Endothelial cell of umbilical vein (primary cell): ENCODE results near the gene HDAC8. TPM values are rescaled to one million over a fixed set of nuclear protein-coding genes. Genes with fewer than 3 reads are reported as not detected.

Experiments
- BruUV-seq: library from RNA; stranded (reverse); fragments of 400-500 nt; replicated peaks from 2 replicates; lab custom pipeline; 2021; lab: Mats Ljungman, UMichigan
- CTCF ChIA-PET: fragments of 300-600, 350-600 bp; sonication (Branson Sonifier 250); formaldehyde crosslinking; loops from one replicate; lab custom pipeline; 2021; ENCODE audit warnings: antibody characterized with exemption, inconsistent platforms; lab: Charles Lee
- POLR2A ChIA-PET: fragments of 300-600, 350-600 bp; sonication (Branson Sonifier 250); formaldehyde crosslinking; loops from one replicate; lab custom pipeline; 2021; ENCODE audit warnings: antibody characterized with exemption, inconsistent platforms; lab: Charles Lee
- DNase-seq: peaks from one replicate; pipeline ENCODE4 v3.0.0-alpha.2; 2011; ENCODE audit warnings: low read depth, low spot score
- FAIRE-seq: peaks from 2 replicates; lab custom pipeline; 2011; peaks lifted over from hg19 to GRCh38; lab: Jason Lieb, UNC
- H2AFZ ChIP-seq: 2 replicates; pipeline ENCODE4 v1.6.0; 2012; ENCODE audit warnings: low read depth, low read length, control low read depth, inconsistent platforms
- H3K27ac ChIP-seq: 2 replicates; pipeline ENCODE4 v1.5.1; 2011; ENCODE audit warnings: low read depth, mild to moderate bottlenecking, control low read depth, low read length, moderate library complexity; ENCODE audit not compliant: insufficient read depth
- H3K27me3 ChIP-seq, 2 experiments: 2 replicates each; pipeline versions ENCODE4 v1.6.0 to v1.6.1; 2011; ENCODE audit warnings: low read length in 2 of 2, mixed read lengths in 1 of 2; ENCODE audit not compliant: control insufficient read depth in 2 of 2, insufficient read depth in 2 of 2
- H3K36me3 ChIP-seq, 2 experiments: 2 replicates in 1 of 2; 3 replicates in 1 of 2; pipeline ENCODE4 v1.5.1; 2011; ENCODE audit warnings: low read length in 2 of 2, mild to moderate bottlenecking in 1 of 2, moderate library complexity in 1 of 2; ENCODE audit not compliant: control insufficient read depth in 2 of 2, insufficient read depth in 2 of 2; ENCODE audit errors: extremely low read depth in 1 of 2
- H3K4me1 ChIP-seq: 3 replicates; pipeline ENCODE4 v1.5.1; 2011; ENCODE audit warnings: mild to moderate bottlenecking, low read length; ENCODE audit not compliant: control insufficient read depth, insufficient read depth; ENCODE audit errors: extremely low read depth
- H3K4me2 ChIP-seq: 2 replicates; pipeline ENCODE4 v1.6.1; 2011; ENCODE audit warnings: low read length, control low read depth, mixed read lengths; ENCODE audit not compliant: insufficient read depth
- H3K4me3 ChIP-seq, 3 experiments: fragments of 200-600 bp in 1 of 3; sonication (generic), shearing (Covaris generic) in 1 of 3; replicated peaks in 1 of 3; 2 replicates each; pipeline ENCODE4 v1.5.1; 2011 to 2016; ENCODE audit warnings: control low read depth in 3 of 3, low read length in 3 of 3, mild to moderate bottlenecking in 2 of 3, inconsistent platforms in 1 of 3, low read depth in 1 of 3, moderate library complexity in 1 of 3; ENCODE audit not compliant: insufficient read depth in 1 of 3
- H3K79me2 ChIP-seq: 2 replicates; pipeline ENCODE4 v1.6.0; 2012; ENCODE audit warnings: low read length, inconsistent platforms; ENCODE audit not compliant: control insufficient read depth, insufficient read depth
- H3K9ac ChIP-seq: replicated peaks from 2 replicates; pipeline ENCODE3; 2011; ENCODE audit warnings: low read length, control low read depth; ENCODE audit not compliant: insufficient read depth; ENCODE audit errors: extremely low read depth
- H3K9me1 ChIP-seq: replicated peaks from 3 replicates; pipeline ENCODE4 v1.6.0; 2011; ENCODE audit warnings: mild to moderate bottlenecking, low read length; ENCODE audit not compliant: control insufficient read depth, insufficient read depth; ENCODE audit errors: extremely low read depth
- H3K9me3 ChIP-seq: replicated peaks from 2 replicates; pipeline ENCODE4 v1.5.1; 2012; ENCODE audit warnings: low read length, inconsistent platforms; ENCODE audit not compliant: control insufficient read depth, insufficient read depth
- H4K20me1 ChIP-seq: replicated peaks from 2 replicates; pipeline ENCODE3; 2011; ENCODE audit warnings: mild to moderate bottlenecking, low read length; ENCODE audit not compliant: control insufficient read depth, insufficient read depth; ENCODE audit errors: extremely low read depth
- EZH2 ChIP-seq: IDR thresholded peaks from 2 replicates; pipeline ENCODE4 v1.6.1; 2012; ENCODE audit warnings: borderline replicate concordance, low read depth, mild to moderate bottlenecking, moderate library complexity, low read length, inconsistent platforms; ENCODE audit not compliant: severe bottlenecking
- FOS ChIP-seq: IDR thresholded peaks from 2 replicates; pipeline ENCODE4 v1.6.1; 2011; ENCODE audit warnings: mild to moderate bottlenecking, low read length, moderate library complexity, borderline replicate concordance; ENCODE audit not compliant: insufficient read depth
- GATA2 ChIP-seq: IDR thresholded peaks from 2 replicates; pipeline ENCODE4 v1.7.0; 2011; ENCODE audit warnings: low read depth, mild to moderate bottlenecking, moderate library complexity, mixed read lengths, low read length; ENCODE audit not compliant: insufficient read length, insufficient read depth
- JUN ChIP-seq: IDR thresholded peaks from 2 replicates; pipeline ENCODE4 v1.6.1; 2011; ENCODE audit warnings: borderline replicate concordance, low read depth; ENCODE audit not compliant: insufficient read length, insufficient read depth
- MYC ChIP-seq: IDR thresholded peaks from one replicate; pipeline ENCODE4 v1.6.1; 2011; ENCODE audit warnings: mild to moderate bottlenecking, low read depth, low read length
- POLR2A ChIP-seq: IDR thresholded peaks from 2 replicates; pipeline ENCODE4 v1.6.1; 2012; ENCODE audit warnings: low read depth, mild to moderate bottlenecking, control low read depth, low read length
- POLR2AphosphoS5 ChIP-seq: IDR thresholded peaks from 2 replicates; pipeline ENCODE4 v1.6.1; 2012; ENCODE audit warnings: low read depth, mild to moderate bottlenecking, control low read depth, low read length, moderate library complexity; ENCODE audit not compliant: insufficient read depth
- dilution Hi-C: fragments of 300-500 bp; cut with MboI; formaldehyde crosslinking; loops from one replicate; pipeline ENCODE4 v1.15.0; 2019; ENCODE audit warnings: low sequenced_read_pairs; ENCODE audit not compliant: extremely low pct_ligation_motif_present
- intact Hi-C: fragments of 100-400 bp; cut with micrococcal nuclease; formaldehyde crosslinking; loops from one replicate; pipeline ENCODE4 v1.10.0; 2022
- polyA plus RNA-seq, 4 experiments: library from polyadenylated mRNA; depleted of rRNA in 3 of 4; stranded (reverse) in 3 of 4; unstranded in 1 of 4; fragments of >200 nt; gene quantifications; 2 replicates each; pipeline versions ENCODE4 v1.2.1 to v1.2.3, GENCODE V29; 2011 to 2012; ENCODE audit warnings: missing spikeins in 1 of 4
- total RNA-seq: library from RNA; stranded (reverse); gene quantifications from 2 replicates; pipeline ENCODE4 v1.2.3, GENCODE V29; 2021
- TF ChIP-seq, protein P1 (sequence below): IDR thresholded peaks from 2 replicates; pipeline ENCODE4 v1.6.1; 2011; ENCODE audit not compliant: insufficient read depth, insufficient read length
- TF ChIP-seq, protein P2 (sequence below), 2 donors: IDR thresholded peaks; 1 replicate in 1 of 2; 2 replicates in 1 of 2; pipeline ENCODE4 v1.5.1; 2011; ENCODE audit warnings: low read length in 2 of 2, mild to moderate bottlenecking in 2 of 2, moderate library complexity in 2 of 2, control low read depth in 1 of 2, inconsistent platforms in 1 of 2, low read depth in 1 of 2; ENCODE audit not compliant: insufficient read depth in 1 of 2; ENCODE audit errors: extremely low read depth in 1 of 2

The HDAC8 gene
- total and polyA plus RNA-seq, 2 donors (not counting 3 experiments of a cell fraction or from before 2014, with no cell fraction given) = 17.6 to 37.2 TPM

DNA sequence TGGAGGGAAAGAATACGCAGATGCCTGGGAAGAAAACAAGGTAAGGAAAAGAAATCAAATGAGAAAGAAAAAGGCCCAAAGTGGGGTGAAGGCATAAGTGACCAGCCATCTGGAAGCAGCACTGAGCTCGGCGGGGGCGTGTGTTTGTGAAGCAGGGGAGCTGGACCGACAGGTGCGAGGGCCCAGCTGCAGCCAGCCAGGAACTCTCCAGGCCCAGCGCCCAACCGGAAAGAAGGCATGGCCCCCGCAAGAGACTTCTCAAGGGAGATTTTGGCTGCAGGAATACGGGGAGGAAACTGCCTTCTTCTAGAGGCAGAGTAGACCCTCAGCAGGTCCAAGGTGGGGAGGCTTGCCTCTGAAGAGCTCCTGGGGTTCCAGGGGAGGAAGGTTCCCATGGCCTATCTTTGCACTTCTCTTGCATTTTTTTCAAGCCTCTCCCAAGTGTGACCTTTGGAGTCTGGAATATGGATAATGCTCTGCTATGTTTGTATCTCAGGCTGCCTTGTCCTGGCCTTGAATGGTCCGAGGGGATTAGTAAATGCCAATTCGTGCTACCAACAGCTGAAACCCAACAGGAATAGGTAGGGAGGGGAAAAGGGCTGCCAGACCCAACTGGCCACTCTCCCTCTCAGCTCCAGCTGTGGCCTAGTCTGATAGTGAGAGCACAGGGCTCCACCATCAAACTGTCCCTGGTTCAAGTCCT is 256.1 kb downstream of the HDAC8 start:
- FAIRE-seq (no peak), DNase-seq (no peak)
- H3K27me3 ChIP-seq = peaks cover 0 to 1% of the 10 kb centered on the region in 2 experiments
- no peak overlapping the region for H3K4me3 ChIP-seq
- dilution Hi-C loops (no loop called here), intact Hi-C loops (no loop called here)
- H3K4me1 ChIP-seq = no peaks in the 10 kb centered on the region
- H3K27ac ChIP-seq = no peak overlapping the region
- H3K79me2 ChIP-seq = no peaks in the 10 kb centered on the region
- POLR2A ChIA-PET = no interaction called here
- no peaks in the 10 kb centered on the region for H3K36me3 ChIP-seq
- H3K9me1 ChIP-seq = no peaks in the 10 kb centered on the region
- no peak overlapping the region for H3K4me2 ChIP-seq
- CTCF ChIA-PET = no interaction called here
- no peak overlapping the region for H3K9ac ChIP-seq
- BruUV-seq = no TSS peak
- TF ChIP-seq, protein P1, sequence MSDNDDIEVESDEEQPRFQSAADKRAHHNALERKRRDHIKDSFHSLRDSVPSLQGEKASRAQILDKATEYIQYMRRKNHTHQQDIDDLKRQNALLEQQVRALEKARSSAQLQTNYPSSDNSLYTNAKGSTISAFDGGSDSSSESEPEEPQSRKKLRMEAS = no peak
- TF ChIP-seq FOS (no peak), GATA2 (no peak), MYC (no peak), JUN (no peak), POLR2A (no peak), EZH2 (no peak), POLR2AphosphoS5 (no peak)
- TF ChIP-seq, protein P2, sequence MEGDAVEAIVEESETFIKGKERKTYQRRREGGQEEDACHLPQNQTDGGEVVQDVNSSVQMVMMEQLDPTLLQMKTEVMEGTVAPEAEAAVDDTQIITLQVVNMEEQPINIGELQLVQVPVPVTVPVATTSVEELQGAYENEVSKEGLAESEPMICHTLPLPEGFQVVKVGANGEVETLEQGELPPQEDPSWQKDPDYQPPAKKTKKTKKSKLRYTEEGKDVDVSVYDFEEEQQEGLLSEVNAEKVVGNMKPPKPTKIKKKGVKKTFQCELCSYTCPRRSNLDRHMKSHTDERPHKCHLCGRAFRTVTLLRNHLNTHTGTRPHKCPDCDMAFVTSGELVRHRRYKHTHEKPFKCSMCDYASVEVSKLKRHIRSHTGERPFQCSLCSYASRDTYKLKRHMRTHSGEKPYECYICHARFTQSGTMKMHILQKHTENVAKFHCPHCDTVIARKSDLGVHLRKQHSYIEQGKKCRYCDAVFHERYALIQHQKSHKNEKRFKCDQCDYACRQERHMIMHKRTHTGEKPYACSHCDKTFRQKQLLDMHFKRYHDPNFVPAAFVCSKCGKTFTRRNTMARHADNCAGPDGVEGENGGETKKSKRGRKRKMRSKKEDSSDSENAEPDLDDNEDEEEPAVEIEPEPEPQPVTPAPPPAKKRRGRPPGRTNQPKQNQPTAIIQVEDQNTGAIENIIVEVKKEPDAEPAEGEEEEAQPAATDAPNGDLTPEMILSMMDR (IDR thresholded peaks at IDR 0.05; ENCODE audit: extremely low read depth in 1 of 2, insufficient read depth in 1 of 2, low read depth in 1 of 2, low read length in 2 of 2) = no peak
- no peak overlapping the region for H2AFZ ChIP-seq
- H4K20me1 ChIP-seq = no peaks in the 10 kb centered on the region
- no peaks in the 10 kb centered on the region for H3K9me3 ChIP-seq
